ENCODE data around the gene LRRC1.

DNA sequence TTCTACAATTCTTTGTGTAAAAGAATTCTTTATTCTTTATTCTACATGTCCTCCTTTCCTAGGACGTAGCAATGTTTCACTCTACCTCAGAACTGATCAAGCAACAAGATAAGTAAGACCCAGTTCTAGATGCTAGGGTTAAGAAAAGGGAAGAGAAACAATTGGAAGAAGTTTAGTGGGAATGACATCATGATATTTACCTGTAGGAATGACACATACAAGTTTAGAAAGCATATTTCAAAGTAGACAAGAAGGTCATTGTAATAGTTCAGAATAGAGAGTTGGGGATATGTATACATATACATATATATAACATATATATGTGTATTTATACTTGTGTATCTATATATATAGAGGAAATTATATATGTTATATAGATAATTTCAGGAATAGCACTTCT is 43.4 kb upstream of the LRRC1 start:
- TF ChIP-seq, protein P1, sequence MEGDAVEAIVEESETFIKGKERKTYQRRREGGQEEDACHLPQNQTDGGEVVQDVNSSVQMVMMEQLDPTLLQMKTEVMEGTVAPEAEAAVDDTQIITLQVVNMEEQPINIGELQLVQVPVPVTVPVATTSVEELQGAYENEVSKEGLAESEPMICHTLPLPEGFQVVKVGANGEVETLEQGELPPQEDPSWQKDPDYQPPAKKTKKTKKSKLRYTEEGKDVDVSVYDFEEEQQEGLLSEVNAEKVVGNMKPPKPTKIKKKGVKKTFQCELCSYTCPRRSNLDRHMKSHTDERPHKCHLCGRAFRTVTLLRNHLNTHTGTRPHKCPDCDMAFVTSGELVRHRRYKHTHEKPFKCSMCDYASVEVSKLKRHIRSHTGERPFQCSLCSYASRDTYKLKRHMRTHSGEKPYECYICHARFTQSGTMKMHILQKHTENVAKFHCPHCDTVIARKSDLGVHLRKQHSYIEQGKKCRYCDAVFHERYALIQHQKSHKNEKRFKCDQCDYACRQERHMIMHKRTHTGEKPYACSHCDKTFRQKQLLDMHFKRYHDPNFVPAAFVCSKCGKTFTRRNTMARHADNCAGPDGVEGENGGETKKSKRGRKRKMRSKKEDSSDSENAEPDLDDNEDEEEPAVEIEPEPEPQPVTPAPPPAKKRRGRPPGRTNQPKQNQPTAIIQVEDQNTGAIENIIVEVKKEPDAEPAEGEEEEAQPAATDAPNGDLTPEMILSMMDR (tag by site-specific recombination; IDR thresholded peaks at IDR 0.05), result no peak
- no peak for TF ChIP-seq ZBTB1 (tag by site-specific recombination; IDR thresholded peaks at IDR 0.05)

Data from HEK293 (cell line).